ENCODE results near the gene ZNF438.
A peak's percentile ranks its signal among the peaks of the same experiment; 100 is the strongest.
"Not testable (repeated sequence)": the region's sequence is repeated elsewhere in the genome, so short reads cannot be mapped to it uniquely, and the experiment has no call there.

The ZNF438 gene

DNA sequence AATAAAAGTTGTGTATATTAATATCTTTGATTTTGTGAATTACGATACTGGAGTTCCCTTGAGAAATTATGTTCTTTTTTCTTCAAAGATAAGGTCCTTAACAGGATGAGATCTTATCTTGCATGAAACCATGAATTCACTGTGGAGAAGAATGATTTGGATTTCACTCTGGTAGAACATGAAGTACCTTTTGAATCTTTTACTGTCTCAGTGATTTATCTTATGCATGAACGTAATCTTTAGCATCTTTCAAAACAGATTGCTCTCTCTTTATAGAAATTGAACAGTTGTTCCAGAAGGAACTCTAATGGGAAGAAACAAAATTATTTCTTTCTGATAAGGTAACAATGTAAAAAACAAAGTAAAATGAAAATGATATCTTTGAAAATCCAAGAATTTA, 11.0 kb upstream of the ZNF438 start:
- no peak for DNase-seq

DNA sequence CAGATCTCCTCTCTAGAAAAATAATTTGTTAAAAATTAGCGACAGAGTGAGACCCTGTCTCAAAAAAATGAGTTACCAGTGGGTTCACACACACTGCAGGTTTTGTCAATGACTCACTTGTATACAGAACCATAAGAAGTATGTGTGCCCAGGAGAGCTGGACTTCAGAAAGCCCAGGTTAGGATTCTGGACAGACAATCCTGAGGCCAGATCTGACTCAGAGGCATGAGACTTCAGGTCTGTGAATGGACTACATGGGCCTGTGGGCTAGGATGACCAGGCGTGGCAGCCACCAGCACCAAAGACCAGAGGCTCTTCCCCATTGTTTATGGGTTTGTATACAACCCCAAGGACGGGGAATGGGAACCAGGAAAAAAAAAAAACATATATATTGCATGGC, 9.3 kb upstream of the ZNF438 start:
- peak; percentile 18 for DNase-seq

GRCh38 chr10:31039006-31039405, 7.3 kb upstream of the ZNF438 start:
- not testable (repeated sequence) for DNase-seq

GRCh38 chr10:31037749-31038148, 6.1 kb upstream of the ZNF438 start:
- DNase-seq, result no peak

DNA sequence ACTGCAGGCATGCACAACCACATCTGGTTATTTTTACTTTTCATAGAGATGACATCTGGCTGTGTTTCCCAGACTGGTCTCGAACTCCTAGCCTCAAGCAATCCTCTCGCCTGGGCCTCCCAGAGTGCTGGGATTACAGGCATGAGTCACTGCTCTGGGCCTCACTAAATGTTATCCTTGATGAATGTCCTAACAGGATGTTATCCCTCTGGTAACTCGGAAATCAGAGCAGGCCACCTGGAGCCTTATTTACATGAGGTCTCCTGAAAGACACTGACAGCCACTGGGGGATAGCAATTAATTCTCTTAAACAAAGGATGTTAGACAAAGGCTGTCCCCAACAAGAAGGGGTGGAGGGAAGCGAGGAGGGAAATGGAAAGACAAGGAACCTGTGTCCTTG, 4.5 kb upstream of the ZNF438 start:
- DNase-seq, result peak; percentile 55

- DNase-seq, result no peak
Observed at GRCh38 chr10:31035266-31035798, 3.7 kb upstream of the ZNF438 start.

- DNase-seq, result peak; percentile 88
Observed at GRCh38 chr10:31034098-31034909, 2.6 kb upstream of the ZNF438 start.

GRCh38 chr10:31033147-31033546, 1.5 kb upstream of the ZNF438 start:
- DNase-seq, result no peak

GRCh38 chr10:31032258-31033132, 830 bp upstream of the ZNF438 start:
- peak; percentile 94 for DNase-seq

DNA sequence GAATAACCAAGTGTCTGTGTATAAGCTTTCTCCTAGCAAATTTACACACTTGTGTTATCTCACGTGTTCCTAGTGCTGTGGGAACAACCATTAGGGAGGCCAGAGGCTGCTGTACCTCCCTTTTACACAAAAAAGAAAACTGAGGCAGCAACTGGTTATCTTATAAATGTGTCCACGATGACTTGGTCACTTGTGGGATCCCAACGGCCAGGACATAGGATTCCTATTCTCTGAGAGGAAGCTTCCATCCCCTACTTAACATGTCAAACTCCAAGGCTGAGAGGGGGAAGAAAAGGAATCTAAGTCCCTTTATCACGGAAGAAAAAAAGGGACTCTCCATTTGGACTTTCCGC, 484 bp downstream of the ZNF438 start:
- DNase-seq, result no peak

DNA sequence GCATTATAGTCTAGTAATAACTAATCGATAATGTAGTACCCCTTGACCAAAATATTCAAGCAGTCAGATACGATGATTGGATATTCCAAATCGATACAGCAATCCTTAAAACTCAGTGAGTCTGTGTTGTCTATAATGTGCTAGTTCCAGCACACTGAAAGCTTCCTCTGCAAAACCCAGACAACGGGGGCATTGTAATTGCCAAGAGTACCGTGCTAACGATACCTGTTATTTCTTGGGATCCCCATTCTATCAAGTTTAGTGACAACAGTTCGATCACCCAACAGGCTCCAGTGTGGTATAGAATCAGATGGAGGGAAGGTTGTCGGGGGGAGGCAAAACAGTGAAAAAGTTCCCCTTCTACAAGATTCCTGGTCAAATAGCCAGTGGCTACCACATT, 865 bp downstream of the ZNF438 start:
- peak; percentile 9 for DNase-seq

GRCh38 chr10:31030260-31030659, 1.4 kb downstream of the ZNF438 start:
- DNase-seq, result no peak

GRCh38 chr10:31028081-31028480, 3.6 kb downstream of the ZNF438 start:
- no peak for DNase-seq

GRCh38 chr10:31026279-31026678, 5.4 kb downstream of the ZNF438 start:
- not testable (repeated sequence) for DNase-seq

DNA sequence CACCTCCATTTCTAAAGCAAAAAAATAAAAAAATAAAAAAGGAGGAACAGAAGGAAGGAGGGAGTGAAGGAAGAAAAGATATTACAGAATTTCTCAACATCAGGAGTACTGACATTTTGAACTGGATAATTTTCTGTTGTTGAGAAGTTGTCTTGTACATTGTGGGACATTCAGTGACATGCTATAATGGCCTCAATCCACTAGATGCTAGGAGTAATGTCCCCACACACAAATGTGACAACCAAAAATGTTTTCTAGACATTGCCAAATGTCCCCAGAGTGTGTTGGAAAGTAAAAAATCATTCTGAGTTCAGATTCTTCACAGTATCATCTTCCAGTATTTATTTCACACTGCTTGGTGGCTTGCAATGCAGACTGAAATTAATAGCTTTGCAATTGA, 6.5 kb downstream of the ZNF438 start:
- no peak for DNase-seq

- DNase-seq, result no peak
Observed at GRCh38 chr10:31023558-31023957, 8.1 kb downstream of the ZNF438 start.

DNA sequence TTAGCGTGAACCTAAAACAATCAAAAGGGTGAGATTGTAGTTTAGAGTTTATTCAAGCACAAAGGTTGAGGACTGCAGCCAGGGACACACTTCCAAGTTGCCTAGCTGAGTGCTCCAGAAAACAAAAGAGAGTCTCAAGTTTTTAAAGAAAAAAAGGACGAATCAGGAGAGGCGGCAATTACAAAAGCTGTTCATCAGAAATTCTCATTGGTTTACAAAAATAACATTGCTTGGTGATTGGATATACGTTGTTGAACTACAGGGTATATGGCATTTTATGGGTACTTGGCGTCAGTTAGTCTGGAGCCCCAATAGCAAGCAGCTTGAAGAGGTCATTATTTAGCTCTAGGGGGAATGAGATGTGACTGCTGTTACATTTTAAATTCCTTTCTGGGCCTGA, 11.5 kb downstream of the ZNF438 start:
- no peak for DNase-seq

- no peak for DNase-seq
Observed at GRCh38 chr10:31018962-31019361, 12.7 kb downstream of the ZNF438 start.

DNA sequence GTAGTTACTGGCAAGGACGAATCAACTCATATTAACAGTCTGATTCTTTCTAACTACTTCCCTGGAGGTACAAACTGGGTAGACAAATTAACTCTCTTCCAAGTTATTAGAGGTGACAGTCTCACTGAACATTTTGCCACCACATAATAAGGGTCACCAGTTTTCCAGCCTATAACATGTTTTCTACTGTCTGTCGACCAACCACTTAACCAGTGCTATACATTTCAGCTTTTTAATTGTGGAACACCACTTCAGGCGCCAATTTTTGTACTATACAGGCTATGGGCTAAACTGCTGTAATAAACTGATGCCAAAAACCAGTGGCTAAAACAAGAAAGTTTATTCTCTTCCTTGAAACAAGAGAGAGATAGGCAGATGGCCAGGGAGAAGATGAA, 13.3 kb downstream of the ZNF438 start:
- DNase-seq, result no peak

GRCh38 chr10:31017534-31018355, 13.9 kb downstream of the ZNF438 start:
- no peak for DNase-seq

DNA sequence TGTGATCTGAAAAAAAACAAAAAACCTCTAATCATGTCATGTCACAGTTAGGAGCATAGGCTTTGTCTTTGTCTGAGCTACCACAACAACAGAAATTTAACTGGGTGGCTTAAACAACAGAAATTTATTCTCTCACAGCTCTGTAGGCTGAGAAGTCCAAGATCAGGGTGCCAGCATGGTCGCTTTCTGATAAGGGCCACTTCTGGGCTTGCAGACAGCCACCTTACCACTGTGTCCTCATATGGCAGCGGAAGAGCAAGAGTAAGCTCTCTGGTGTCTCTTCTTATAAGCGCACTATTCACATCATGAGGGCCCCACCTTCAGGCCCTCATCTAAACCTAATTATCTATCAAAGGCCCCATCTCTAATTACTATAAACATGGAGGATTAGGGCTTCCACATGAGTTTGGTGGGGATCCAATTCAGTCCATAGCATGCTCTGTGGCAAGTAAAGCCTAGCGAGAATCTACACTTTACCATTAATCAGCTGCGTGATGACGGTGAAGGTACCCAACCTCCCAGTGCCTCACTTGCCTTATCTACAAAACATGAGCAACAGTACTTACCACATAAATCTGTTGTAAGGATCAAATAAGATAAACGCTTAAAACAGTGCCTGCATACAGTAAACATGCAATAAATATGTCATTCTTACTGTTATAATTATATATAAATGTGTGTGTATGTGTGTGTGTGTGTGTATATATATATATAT, 17.3 kb downstream of the ZNF438 start:
- DNase-seq, result no peak

GRCh38 chr10:31013331-31013730, 18.3 kb downstream of the ZNF438 start:
- DNase-seq, result no peak
